Effector CD4-positive, alpha-beta T cell (primary cell): ENCODE results near the gene ZNRF1.
"Not testable (repeated sequence)": the region's sequence is repeated elsewhere in the genome, so short reads cannot be mapped to it uniquely, and the experiment has no call there.

ENCODE experiments used
- DNase-seq: peaks from one replicate; pipeline ENCODE4 v3.0.0-alpha.2; 2020

ZNRF1 gene

GRCh38 chr16:75002474-75002873, 3.6 kb downstream of the ZNRF1 start:
- DNase-seq: no peak

- DNase-seq: no peak
These were observed 5.1 kb downstream of the ZNRF1 start for GRCh38 chr16:75003931-75004330.

- no peak for DNase-seq
These were observed 5.6 kb downstream of the ZNRF1 start for GRCh38 chr16:75004460-75004859.

- DNase-seq: no peak
These were observed 6.9 kb downstream of the ZNRF1 start for GRCh38 chr16:75005697-75006096.

- no peak for DNase-seq
These were observed 8.6 kb downstream of the ZNRF1 start for GRCh38 chr16:75007443-75007842.

- no peak for DNase-seq
These were observed 11.6 kb downstream of the ZNRF1 start for GRCh38 chr16:75010427-75010826.

GRCh38 chr16:75011634-75012307, 12.9 kb downstream of the ZNRF1 start:
- DNase-seq: no peak

- DNase-seq: no peak
These were observed 13.7 kb downstream of the ZNRF1 start for GRCh38 chr16:75012380-75013081.

- not testable (repeated sequence) for DNase-seq
These were observed 14.3 kb downstream of the ZNRF1 start for GRCh38 chr16:75013123-75013522.

- DNase-seq: no peak
These were observed 15.5 kb downstream of the ZNRF1 start for GRCh38 chr16:75014318-75014717.

GRCh38 chr16:75016451-75017081, 17.7 kb downstream of the ZNRF1 start:
- not testable (repeated sequence) for DNase-seq

- no peak for DNase-seq
These were observed 19.1 kb downstream of the ZNRF1 start for GRCh38 chr16:75017670-75018525.

- DNase-seq: no peak
These were observed 20.2 kb downstream of the ZNRF1 start for GRCh38 chr16:75019007-75019406.

GRCh38 chr16:75019586-75019985, 20.8 kb downstream of the ZNRF1 start:
- no peak for DNase-seq

- no peak for DNase-seq
These were observed 22.6 kb downstream of the ZNRF1 start for GRCh38 chr16:75021410-75021809.

GRCh38 chr16:75022567-75022966, 23.7 kb downstream of the ZNRF1 start:
- DNase-seq: no peak

GRCh38 chr16:75023009-75023408, 24.2 kb downstream of the ZNRF1 start:
- no peak for DNase-seq

- DNase-seq: no peak
These were observed 25.4 kb downstream of the ZNRF1 start for GRCh38 chr16:75024182-75024581.

- no peak for DNase-seq
These were observed 25.8 kb downstream of the ZNRF1 start for GRCh38 chr16:75024594-75024993.

- DNase-seq: no peak
These were observed 26.9 kb downstream of the ZNRF1 start for GRCh38 chr16:75025761-75026160.

GRCh38 chr16:75026239-75026891, 27.5 kb downstream of the ZNRF1 start:
- DNase-seq: not testable (repeated sequence)

GRCh38 chr16:75026892-75027391, 28.1 kb downstream of the ZNRF1 start:
- DNase-seq: no peak
